Measurements from ENCODE around the gene FOS.
A peak's percentile ranks its signal among the peaks of the same experiment; 100 is the strongest.

The FOS gene

DNA sequence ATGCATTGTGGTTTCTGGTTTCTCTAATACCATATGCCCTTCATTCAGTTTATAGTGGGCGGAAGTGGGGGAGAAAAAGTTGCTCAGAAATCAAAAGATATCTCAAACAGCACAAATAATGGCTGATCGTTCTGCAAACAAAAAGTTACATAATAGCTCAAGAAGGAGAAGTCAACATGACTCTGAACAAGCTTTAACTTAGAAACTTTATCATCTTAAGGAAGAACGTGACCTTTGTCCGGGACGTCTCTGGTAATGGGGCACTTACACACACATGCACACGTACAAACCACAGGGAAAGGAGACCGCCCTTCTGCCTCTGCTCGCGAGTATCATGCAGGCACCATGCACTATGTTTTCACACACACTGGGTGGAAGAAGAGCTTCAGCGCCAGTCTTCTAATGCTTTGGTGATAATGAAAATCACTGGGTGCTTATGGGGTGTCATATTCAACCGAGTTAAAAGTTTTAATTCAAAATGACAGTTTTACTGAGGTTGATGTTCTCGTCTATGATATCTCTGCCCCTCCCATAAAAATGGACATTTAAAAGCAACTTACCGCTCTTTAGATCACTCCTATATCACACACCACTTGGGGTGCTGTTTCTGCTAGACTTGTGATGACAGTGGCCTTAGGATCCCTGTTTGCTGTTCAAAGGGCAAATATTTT is 4.7 kb downstream of the FOS start:
- no peak for TF ChIP-seq CTCF (IDR thresholded peaks at IDR 0.05)
- H3K4me2 ChIP-seq (ENCODE audit: low read length) = no peak overlapping the region
- no peak overlapping the region for H2AFZ ChIP-seq
- H3K36me3 ChIP-seq (ENCODE audit: control insufficient read depth, insufficient read depth, low read length) = no peaks in the 10 kb centered on the region
- H3K4me1 ChIP-seq = peaks cover 6% of the 10 kb centered on the region
- H3K9ac ChIP-seq = no peak overlapping the region
- peak overlapping the region; percentile 5 for H3K27ac ChIP-seq
- no peaks in the 10 kb centered on the region for H3K9me3 ChIP-seq (ENCODE audit: control insufficient read depth, low read length)
- H3K27me3 ChIP-seq (ENCODE audit: control insufficient read depth, insufficient read depth, low read length) = no peaks in the 10 kb centered on the region
- H3K4me3 ChIP-seq (ENCODE audit: low read depth, low read length) = no peak overlapping the region
- H3K79me2 ChIP-seq = peaks cover 9% of the 10 kb centered on the region

- Histone ChIP-seq H3K9me3 (ENCODE audit: control insufficient read depth, low read length) (no peaks in the 10 kb centered on the region), H3K79me2 (peaks cover 9% of the 10 kb centered on the region), H2AFZ (no peak overlapping the region), H3K36me3 (ENCODE audit: control insufficient read depth, insufficient read depth, low read length) (no peaks in the 10 kb centered on the region), H3K9ac (no peak overlapping the region), H3K27ac (no peak overlapping the region), H3K4me3 (ENCODE audit: low read depth, low read length) (no peak overlapping the region), H3K27me3 (ENCODE audit: control insufficient read depth, insufficient read depth, low read length) (no peaks in the 10 kb centered on the region), H3K4me2 (ENCODE audit: low read length) (no peak overlapping the region), H3K4me1 (peaks cover 6% of the 10 kb centered on the region)
- no peak for TF ChIP-seq CTCF (IDR thresholded peaks at IDR 0.05)
Observed at GRCh38 chr14:75283833-75284563, 5.4 kb downstream of the FOS start.

GRCh38 chr14:75285331-75285730 is 6.7 kb downstream of the FOS start:
- H3K27me3 ChIP-seq (ENCODE audit: control insufficient read depth, insufficient read depth, low read length) = no peaks in the 10 kb centered on the region
- H3K36me3 ChIP-seq (ENCODE audit: control insufficient read depth, insufficient read depth, low read length) = no peaks in the 10 kb centered on the region
- no peak overlapping the region for H3K27ac ChIP-seq
- H3K79me2 ChIP-seq = peaks cover 2% of the 10 kb centered on the region
- no peaks in the 10 kb centered on the region for H3K4me1 ChIP-seq
- no peak overlapping the region for H2AFZ ChIP-seq
- no peak overlapping the region for H3K9ac ChIP-seq
- H3K4me3 ChIP-seq (ENCODE audit: low read depth, low read length) = no peak overlapping the region
- TF ChIP-seq CTCF (IDR thresholded peaks at IDR 0.05) = no peak
- no peak overlapping the region for H3K4me2 ChIP-seq (ENCODE audit: low read length)
- no peaks in the 10 kb centered on the region for H3K9me3 ChIP-seq (ENCODE audit: control insufficient read depth, low read length)

- Histone ChIP-seq H3K4me1 (no peaks in the 10 kb centered on the region), H3K9me3 (ENCODE audit: control insufficient read depth, low read length) (no peaks in the 10 kb centered on the region), H3K4me3 (ENCODE audit: low read depth, low read length) (no peak overlapping the region), H3K4me2 (ENCODE audit: low read length) (no peak overlapping the region), H3K36me3 (ENCODE audit: control insufficient read depth, insufficient read depth, low read length) (no peaks in the 10 kb centered on the region), H3K27ac (no peak overlapping the region), H2AFZ (no peak overlapping the region), H3K9ac (no peak overlapping the region), H3K79me2 (no peaks in the 10 kb centered on the region), H3K27me3 (ENCODE audit: control insufficient read depth, insufficient read depth, low read length) (no peaks in the 10 kb centered on the region)
- no peak for TF ChIP-seq CTCF (IDR thresholded peaks at IDR 0.05)
Observed at GRCh38 chr14:75286313-75286712, 7.7 kb downstream of the FOS start.

Data from parathyroid adenoma (tissue), 2 donors.